ENCODE results near the gene SH3RF2.

Gene SH3RF2

DNA sequence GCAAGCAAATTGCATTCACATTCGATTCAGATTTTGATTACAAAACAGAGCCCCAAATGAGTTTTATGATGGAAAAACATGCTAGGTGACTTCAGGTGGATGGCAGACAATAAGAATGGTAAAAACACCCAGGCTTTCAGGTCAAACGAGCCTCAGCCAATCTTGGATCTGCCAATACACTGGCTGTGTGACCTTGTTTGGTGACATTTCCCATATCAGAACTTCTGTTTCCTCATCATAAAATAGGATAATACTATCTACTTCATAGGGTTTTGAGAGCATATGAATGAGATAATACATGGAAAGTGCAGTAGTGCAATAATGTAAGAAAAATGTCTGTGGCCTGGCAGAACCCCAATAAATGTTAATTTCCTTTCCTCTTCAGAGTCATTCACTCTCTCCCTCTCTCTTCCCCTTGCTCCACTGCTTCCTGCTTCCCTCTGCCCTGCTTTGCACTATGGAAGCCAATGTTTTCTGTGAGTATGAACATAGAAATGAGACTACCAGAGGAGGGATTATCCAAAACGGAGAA lies 54.7 kb downstream of the SH3RF2 start:
- TF ChIP-seq POLR2AphosphoS5 (IDR thresholded peaks at IDR 0.05; ENCODE audit: low read depth, low read length) (no peak), FOXP2 (optimal IDR thresholded peaks at IDR 0.05; ENCODE audit: borderline replicate concordance, extremely low read depth, extremely low read length, insufficient read depth) (no peak), TAF1 (IDR thresholded peaks at IDR 0.05; ENCODE audit: borderline replicate concordance, insufficient read depth, low read length) (no peak), SIN3A (IDR thresholded peaks at IDR 0.05; ENCODE audit: borderline replicate concordance, insufficient read depth, low read length) (no peak), REST (IDR thresholded peaks at IDR 0.05; ENCODE audit: insufficient read depth in 1 of 2, low read depth in 2 of 2, low read length in 2 of 2) (no peak)

- no peak for TF ChIP-seq TAF1 (IDR thresholded peaks at IDR 0.05; ENCODE audit: borderline replicate concordance, insufficient read depth, low read length)
- no peak for TF ChIP-seq POLR2AphosphoS5 (IDR thresholded peaks at IDR 0.05; ENCODE audit: low read depth, low read length)
- TF ChIP-seq SIN3A (IDR thresholded peaks at IDR 0.05; ENCODE audit: borderline replicate concordance, insufficient read depth, low read length) = no peak
- TF ChIP-seq REST (IDR thresholded peaks at IDR 0.05; ENCODE audit: insufficient read depth in 1 of 2, low read depth in 2 of 2, low read length in 2 of 2) = no peak
- TF ChIP-seq FOXP2 (optimal IDR thresholded peaks at IDR 0.05; ENCODE audit: borderline replicate concordance, extremely low read depth, extremely low read length, insufficient read depth) = no peak
Measured at GRCh38 chr5:145996135-145996534, 59.8 kb downstream of the SH3RF2 start.

GRCh38 chr5:145999208-145999607 lies 62.8 kb downstream of the SH3RF2 start:
- TF ChIP-seq SIN3A (IDR thresholded peaks at IDR 0.05; ENCODE audit: borderline replicate concordance, insufficient read depth, low read length) (no peak), REST (IDR thresholded peaks at IDR 0.05; ENCODE audit: insufficient read depth in 1 of 2, low read depth in 2 of 2, low read length in 2 of 2) (no peak), POLR2AphosphoS5 (IDR thresholded peaks at IDR 0.05; ENCODE audit: low read depth, low read length) (no peak), TAF1 (IDR thresholded peaks at IDR 0.05; ENCODE audit: borderline replicate concordance, insufficient read depth, low read length) (no peak), FOXP2 (optimal IDR thresholded peaks at IDR 0.05; ENCODE audit: borderline replicate concordance, extremely low read depth, extremely low read length, insufficient read depth) (no peak)

GRCh38 chr5:146000072-146000471 lies 63.7 kb downstream of the SH3RF2 start:
- TF ChIP-seq POLR2AphosphoS5 (IDR thresholded peaks at IDR 0.05; ENCODE audit: low read depth, low read length) (no peak), REST (IDR thresholded peaks at IDR 0.05; ENCODE audit: insufficient read depth in 1 of 2, low read depth in 2 of 2, low read length in 2 of 2) (no peak), SIN3A (IDR thresholded peaks at IDR 0.05; ENCODE audit: borderline replicate concordance, insufficient read depth, low read length) (no peak), FOXP2 (optimal IDR thresholded peaks at IDR 0.05; ENCODE audit: borderline replicate concordance, extremely low read depth, extremely low read length, insufficient read depth) (no peak), TAF1 (IDR thresholded peaks at IDR 0.05; ENCODE audit: borderline replicate concordance, insufficient read depth, low read length) (no peak)
